Smooth muscle cell (in vitro differentiated cells): Measurements from ENCODE around the gene NISCH. TPM values are rescaled to one million over a fixed set of nuclear protein-coding genes. Genes with fewer than 3 reads are reported as not detected.

Experiments
- DNase-seq: peaks from one replicate; lab custom pipeline; 2025; ENCODE audit not compliant: unreplicated experiment; lab: John Stamatoyannopoulos, UW
- H2AFZ ChIP-seq: fragments of 200-600 bp; sonication (generic); 2 replicates; pipeline ENCODE4 v1.6.0; 2016; ENCODE audit warnings: antibody characterized with exemption, low read depth, mild to moderate bottlenecking
- H3F3A ChIP-seq: fragments of 200-600 bp; sonication (generic); 2 replicates; pipeline ENCODE4 v1.6.0; 2017; ENCODE audit warnings: antibody characterized with exemption, low read depth
- H3K27ac ChIP-seq: fragments of 200-600 bp; sonication (generic); 2 replicates; pipeline ENCODE4 v1.5.1; 2016; ENCODE audit warnings: low read depth, mild to moderate bottlenecking
- H3K27me3 ChIP-seq: fragments of 200-600 bp; sonication (generic); 2 replicates; pipeline ENCODE4 v1.6.1; 2016; ENCODE audit warnings: low read depth, mild to moderate bottlenecking
- H3K36me3 ChIP-seq: fragments of 200-600 bp; sonication (generic); 2 replicates; pipeline ENCODE4 v1.5.1; 2016; ENCODE audit warnings: low read depth
- H3K4me1 ChIP-seq: fragments of 200-600 bp; sonication (generic); 2 replicates; pipeline ENCODE4 v1.5.1; 2016; ENCODE audit warnings: low read depth
- H3K4me2 ChIP-seq: fragments of 200-600 bp; sonication (generic); 2 replicates; pipeline ENCODE4 v1.6.0; 2016; ENCODE audit warnings: mild to moderate bottlenecking
- H3K4me3 ChIP-seq: fragments of 200-600 bp; sonication (generic); 2 replicates; pipeline ENCODE4 v1.5.1; 2016; ENCODE audit warnings: mild to moderate bottlenecking
- H3K79me2 ChIP-seq: fragments of 200-600 bp; sonication (generic); 2 replicates; pipeline ENCODE4 v1.6.0; 2016; ENCODE audit warnings: low read depth, mild to moderate bottlenecking
- H3K9ac ChIP-seq: fragments of 200-600 bp; sonication (generic); 2 replicates; pipeline ENCODE4 v1.6.0; 2016; ENCODE audit warnings: low read depth
- H3K9me3 ChIP-seq: fragments of 200-600 bp; sonication (generic); replicated peaks from 2 replicates; pipeline ENCODE4 v1.5.1; 2016; ENCODE audit warnings: low read depth
- H4K20me1 ChIP-seq: fragments of 200-600 bp; sonication (generic); 2 replicates; pipeline ENCODE4 v1.6.0; 2016; ENCODE audit warnings: low read depth
- WGBS: methylation state at CpG from one replicate; pipeline ENCODE4 v1.1.7; 2016; ENCODE audit warnings: low lambda C conversion rate; 5-methylcytosine and 5-hydroxymethylcytosine counted together
- polyA plus RNA-seq: library from polyadenylated mRNA; unstranded; fragments of >200 nt; fragmentation: Nextera tagmentation; extraction: Ambion mirVana; gene quantifications from 2 replicates; pipeline ENCODE4 v1.2.1, GENCODE V29; 2016
- total RNA-seq: library from RNA; depleted of rRNA; stranded (reverse); fragments of >200 nt; gene quantifications from 2 replicates; pipeline ENCODE4 v1.2.3, GENCODE V29; 2014
- TF ChIP-seq, protein P1 (sequence below): fragments of 200-600 bp; sonication (generic); IDR thresholded peaks from 2 replicates; pipeline ENCODE4 v1.5.1; 2017; ENCODE audit warnings: borderline replicate concordance, mild to moderate bottlenecking, antibody characterized with exemption; ENCODE audit not compliant: insufficient read depth, poor library complexity, severe bottlenecking

The NISCH gene
- total and polyA plus RNA-seq, 2 experiments from 2014 or later: 47.3 to 55.2 TPM

DNA sequence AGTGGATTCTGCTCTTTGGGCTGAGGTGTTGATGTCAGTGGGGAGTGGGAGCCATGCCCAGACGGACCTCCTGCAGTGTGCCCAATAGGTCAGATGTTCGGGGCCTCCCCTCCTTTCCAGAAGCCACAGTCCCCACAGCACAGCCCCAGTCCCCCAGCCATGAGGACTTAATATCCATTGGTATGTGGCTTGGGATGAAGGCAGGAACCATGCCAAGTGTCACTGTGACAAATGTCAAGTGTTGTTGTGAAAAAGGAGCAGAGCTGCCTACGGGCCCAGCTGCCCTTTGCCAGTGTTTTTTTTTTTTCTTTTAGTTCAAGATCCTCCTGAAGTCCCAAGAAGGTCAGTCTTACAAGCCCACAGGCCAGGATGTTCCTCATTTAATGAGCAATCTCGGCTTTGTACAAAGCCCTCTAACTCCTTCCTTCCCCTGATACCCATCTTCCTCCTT lies 22.7 kb upstream of the NISCH start:
- H3K27me3 ChIP-seq: no peaks in the 10 kb centered on the region
- DNase-seq: no peak
- H2AFZ ChIP-seq: no peak overlapping the region
- H4K20me1 ChIP-seq: no peaks in the 10 kb centered on the region
- H3K4me1 ChIP-seq: peaks cover 14% of the 10 kb centered on the region
- no peak overlapping the region for H3K4me2 ChIP-seq
- no peaks in the 10 kb centered on the region for H3F3A ChIP-seq
- H3K4me3 ChIP-seq: no peak overlapping the region
- H3K27ac ChIP-seq: no peak overlapping the region
- H3K9me3 ChIP-seq: no peaks in the 10 kb centered on the region
- H3K9ac ChIP-seq: no peak overlapping the region
- TF ChIP-seq, protein P1, sequence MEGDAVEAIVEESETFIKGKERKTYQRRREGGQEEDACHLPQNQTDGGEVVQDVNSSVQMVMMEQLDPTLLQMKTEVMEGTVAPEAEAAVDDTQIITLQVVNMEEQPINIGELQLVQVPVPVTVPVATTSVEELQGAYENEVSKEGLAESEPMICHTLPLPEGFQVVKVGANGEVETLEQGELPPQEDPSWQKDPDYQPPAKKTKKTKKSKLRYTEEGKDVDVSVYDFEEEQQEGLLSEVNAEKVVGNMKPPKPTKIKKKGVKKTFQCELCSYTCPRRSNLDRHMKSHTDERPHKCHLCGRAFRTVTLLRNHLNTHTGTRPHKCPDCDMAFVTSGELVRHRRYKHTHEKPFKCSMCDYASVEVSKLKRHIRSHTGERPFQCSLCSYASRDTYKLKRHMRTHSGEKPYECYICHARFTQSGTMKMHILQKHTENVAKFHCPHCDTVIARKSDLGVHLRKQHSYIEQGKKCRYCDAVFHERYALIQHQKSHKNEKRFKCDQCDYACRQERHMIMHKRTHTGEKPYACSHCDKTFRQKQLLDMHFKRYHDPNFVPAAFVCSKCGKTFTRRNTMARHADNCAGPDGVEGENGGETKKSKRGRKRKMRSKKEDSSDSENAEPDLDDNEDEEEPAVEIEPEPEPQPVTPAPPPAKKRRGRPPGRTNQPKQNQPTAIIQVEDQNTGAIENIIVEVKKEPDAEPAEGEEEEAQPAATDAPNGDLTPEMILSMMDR: no peak
- 65% methylated on average over 4 of the region's 4 CpGs for WGBS
- H3K36me3 ChIP-seq: no peaks in the 10 kb centered on the region
- H3K79me2 ChIP-seq: no peaks in the 10 kb centered on the region

DNA sequence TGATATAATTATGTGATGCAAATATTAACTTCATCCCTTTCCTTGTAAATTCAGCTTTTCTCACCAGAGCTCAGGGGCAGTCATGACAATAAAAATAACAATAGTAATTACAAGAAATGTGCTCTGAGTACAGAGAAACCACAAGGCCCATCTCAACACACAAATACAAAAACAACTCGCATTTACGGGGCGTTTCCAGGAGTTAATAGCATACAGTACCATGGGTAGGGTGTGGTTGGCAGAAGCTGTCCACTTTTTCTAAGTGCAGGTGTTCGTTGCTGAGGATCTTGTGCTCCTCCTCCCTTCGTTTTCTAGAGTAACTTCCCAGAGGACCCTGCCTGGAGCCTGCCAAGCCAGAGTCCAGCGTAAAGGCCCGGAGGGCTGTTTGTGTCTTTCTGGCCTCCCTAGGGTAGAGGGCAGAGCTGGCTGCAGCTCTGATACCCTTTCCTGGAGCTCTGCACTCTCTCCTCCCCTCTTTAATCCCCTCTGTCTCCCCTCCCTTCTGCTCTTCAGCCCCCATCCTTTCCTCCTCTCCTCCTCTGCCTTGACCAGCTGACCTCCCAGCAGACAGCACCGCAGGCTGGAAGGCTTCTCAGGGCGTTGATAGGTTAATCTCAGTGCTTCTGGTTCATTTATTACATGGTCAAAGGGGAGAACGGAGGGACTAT lies 21.9 kb upstream of the NISCH start:
- Histone ChIP-seq H3K9ac (no peak overlapping the region), H3K36me3 (no peaks in the 10 kb centered on the region), H3K27me3 (no peaks in the 10 kb centered on the region), H3K4me1 (peaks cover 14% of the 10 kb centered on the region), H3K9me3 (no peaks in the 10 kb centered on the region), H3K27ac (no peak overlapping the region), H2AFZ (peak overlapping the region; percentile 30), H4K20me1 (no peaks in the 10 kb centered on the region), H3K4me3 (no peak overlapping the region), H3F3A (no peaks in the 10 kb centered on the region), H3K79me2 (no peaks in the 10 kb centered on the region), H3K4me2 (no peak overlapping the region)
- TF ChIP-seq, protein P1: no peak
- WGBS: 66% methylated on average over 10 of the region's 10 CpGs
- DNase-seq: no peak

DNA sequence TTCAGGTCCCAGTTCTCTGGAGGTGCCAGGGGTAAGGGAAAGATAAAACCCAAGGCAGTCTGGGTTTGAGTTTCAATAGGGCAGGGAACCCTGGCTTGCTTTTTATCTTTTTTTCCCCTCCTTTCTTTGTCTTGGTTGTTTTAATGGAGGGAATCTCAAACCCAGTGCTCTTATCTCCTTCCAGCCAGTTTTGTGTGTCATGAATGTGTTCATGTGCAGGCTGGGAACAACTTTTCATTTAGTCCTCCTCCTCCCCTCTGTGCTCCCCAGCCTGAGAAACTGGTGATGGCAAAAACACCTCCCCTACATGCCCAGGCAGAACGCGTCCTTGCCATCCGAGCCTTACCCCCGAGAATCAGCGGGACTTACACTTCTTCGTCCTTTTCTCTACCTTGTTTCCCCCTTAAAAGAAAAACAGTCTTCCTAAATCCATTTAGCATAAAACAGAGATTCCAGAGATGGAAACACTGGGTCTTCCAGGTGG lies 21.4 kb upstream of the NISCH start:
- no peaks in the 10 kb centered on the region for H4K20me1 ChIP-seq
- DNase-seq: no peak
- H2AFZ ChIP-seq: peak overlapping the region; percentile 30
- TF ChIP-seq, protein P1: no peak
- no peak overlapping the region for H3K27ac ChIP-seq
- H3K9me3 ChIP-seq: no peaks in the 10 kb centered on the region
- no peak overlapping the region for H3K4me2 ChIP-seq
- no peaks in the 10 kb centered on the region for H3K79me2 ChIP-seq
- H3K4me1 ChIP-seq: peaks cover 14% of the 10 kb centered on the region
- no peaks in the 10 kb centered on the region for H3K36me3 ChIP-seq
- H3K9ac ChIP-seq: no peak overlapping the region
- WGBS: 90% methylated on average over 6 of the region's 6 CpGs
- H3K27me3 ChIP-seq: no peaks in the 10 kb centered on the region
- no peaks in the 10 kb centered on the region for H3F3A ChIP-seq
- no peak overlapping the region for H3K4me3 ChIP-seq
